Measurements from ENCODE around the gene TMUB2. TPM values are rescaled to one million over a fixed set of nuclear protein-coding genes. Genes with fewer than 3 reads are reported as not detected.

Gene TMUB2
- total and polyA plus RNA-seq, 2 experiments from 2014 or later, result 27.7 to 46.8 TPM

DNA sequence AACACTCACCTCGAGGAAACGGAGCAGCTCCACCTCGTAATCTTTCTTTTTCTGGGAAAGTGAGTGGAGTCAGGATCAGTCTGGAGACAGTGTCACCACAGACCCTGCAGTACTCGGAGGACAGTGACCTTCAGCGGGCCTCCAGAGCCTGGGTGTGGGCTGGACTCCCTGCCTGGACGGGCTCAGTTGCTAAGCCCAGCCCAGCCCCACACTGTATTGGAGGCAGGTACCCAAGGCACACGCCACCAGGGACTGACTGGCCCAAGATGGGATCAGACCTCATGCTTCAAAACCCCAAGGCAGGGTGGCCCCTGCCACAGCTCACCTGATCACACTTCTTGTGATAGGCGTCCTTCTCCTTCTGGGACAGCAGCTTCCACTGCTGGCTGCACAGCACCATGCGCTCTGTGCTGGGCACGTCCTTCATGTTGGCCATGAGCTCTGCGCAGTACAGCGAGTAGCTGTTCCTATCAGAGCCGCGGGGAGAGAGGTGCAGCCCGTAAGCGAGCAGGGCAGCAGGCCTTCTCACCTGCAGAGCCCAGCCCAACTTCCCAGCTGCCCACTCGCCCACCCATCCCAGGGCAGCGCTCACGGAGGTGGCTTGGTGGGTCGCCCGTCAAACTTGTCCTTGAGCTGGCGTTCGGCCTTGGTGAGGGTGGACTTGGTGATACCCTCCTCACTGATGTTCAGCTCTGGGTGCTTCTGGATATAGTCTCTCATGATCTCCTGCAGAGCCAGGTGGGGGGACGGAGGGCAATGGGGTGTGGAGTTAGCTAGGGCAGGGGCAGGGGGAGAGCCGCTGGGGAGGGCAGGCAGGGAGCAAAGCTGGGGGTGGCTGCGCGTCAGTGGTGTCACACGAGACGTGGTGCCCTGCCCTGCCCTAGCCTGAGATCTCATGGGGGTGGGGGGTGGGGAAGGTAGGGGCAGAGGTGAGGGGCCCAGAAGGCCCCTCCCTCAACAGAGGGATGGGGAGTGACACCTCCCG lies 24.8 kb downstream of the TMUB2 start:
- TF ChIP-seq, protein P1, sequence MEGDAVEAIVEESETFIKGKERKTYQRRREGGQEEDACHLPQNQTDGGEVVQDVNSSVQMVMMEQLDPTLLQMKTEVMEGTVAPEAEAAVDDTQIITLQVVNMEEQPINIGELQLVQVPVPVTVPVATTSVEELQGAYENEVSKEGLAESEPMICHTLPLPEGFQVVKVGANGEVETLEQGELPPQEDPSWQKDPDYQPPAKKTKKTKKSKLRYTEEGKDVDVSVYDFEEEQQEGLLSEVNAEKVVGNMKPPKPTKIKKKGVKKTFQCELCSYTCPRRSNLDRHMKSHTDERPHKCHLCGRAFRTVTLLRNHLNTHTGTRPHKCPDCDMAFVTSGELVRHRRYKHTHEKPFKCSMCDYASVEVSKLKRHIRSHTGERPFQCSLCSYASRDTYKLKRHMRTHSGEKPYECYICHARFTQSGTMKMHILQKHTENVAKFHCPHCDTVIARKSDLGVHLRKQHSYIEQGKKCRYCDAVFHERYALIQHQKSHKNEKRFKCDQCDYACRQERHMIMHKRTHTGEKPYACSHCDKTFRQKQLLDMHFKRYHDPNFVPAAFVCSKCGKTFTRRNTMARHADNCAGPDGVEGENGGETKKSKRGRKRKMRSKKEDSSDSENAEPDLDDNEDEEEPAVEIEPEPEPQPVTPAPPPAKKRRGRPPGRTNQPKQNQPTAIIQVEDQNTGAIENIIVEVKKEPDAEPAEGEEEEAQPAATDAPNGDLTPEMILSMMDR (IDR thresholded peaks at IDR 0.05; ENCODE audit: poor library complexity), result no peak
- TF ChIP-seq EZH2 (IDR thresholded peaks at IDR 0.05; ENCODE audit: borderline replicate concordance) (no peak), EZH2phosphoT487 (IDR thresholded peaks at IDR 0.05; ENCODE audit: low read depth, severe bottlenecking, unreplicated experiment) (no peak)
- no peak for DNase-seq (ENCODE audit: low spot score)
- H2AFZ ChIP-seq, result no peak overlapping the region
- no peaks in the 10 kb centered on the region for H3K27me3 ChIP-seq
- 94% methylated on average over 23 of the region's 30 CpGs for WGBS (ENCODE audit: low lambda C conversion rate, missing lambda C conversion rate)
- H3K9me3 ChIP-seq (ENCODE audit: low read depth), result no peaks in the 10 kb centered on the region
- H3K4me2 ChIP-seq, result no peak overlapping the region
- H3K9me2 ChIP-seq (replicated peaks; ENCODE audit: insufficient read depth), result no peaks in the 10 kb centered on the region
- peaks cover 3% of the 10 kb centered on the region for H3K36me3 ChIP-seq (replicated peaks; ENCODE audit: insufficient read depth, low read depth)
- peaks cover 9% of the 10 kb centered on the region for H3K79me2 ChIP-seq
- peaks cover 3% of the 10 kb centered on the region for H4K20me1 ChIP-seq (ENCODE audit: insufficient read depth, poor library complexity, severe bottlenecking)
- no peak overlapping the region for H3K4me3 ChIP-seq
- H3K4me1 ChIP-seq (ENCODE audit: insufficient read depth), result peaks cover 3% of the 10 kb centered on the region
- H3K27ac ChIP-seq, result no peak overlapping the region

DNA sequence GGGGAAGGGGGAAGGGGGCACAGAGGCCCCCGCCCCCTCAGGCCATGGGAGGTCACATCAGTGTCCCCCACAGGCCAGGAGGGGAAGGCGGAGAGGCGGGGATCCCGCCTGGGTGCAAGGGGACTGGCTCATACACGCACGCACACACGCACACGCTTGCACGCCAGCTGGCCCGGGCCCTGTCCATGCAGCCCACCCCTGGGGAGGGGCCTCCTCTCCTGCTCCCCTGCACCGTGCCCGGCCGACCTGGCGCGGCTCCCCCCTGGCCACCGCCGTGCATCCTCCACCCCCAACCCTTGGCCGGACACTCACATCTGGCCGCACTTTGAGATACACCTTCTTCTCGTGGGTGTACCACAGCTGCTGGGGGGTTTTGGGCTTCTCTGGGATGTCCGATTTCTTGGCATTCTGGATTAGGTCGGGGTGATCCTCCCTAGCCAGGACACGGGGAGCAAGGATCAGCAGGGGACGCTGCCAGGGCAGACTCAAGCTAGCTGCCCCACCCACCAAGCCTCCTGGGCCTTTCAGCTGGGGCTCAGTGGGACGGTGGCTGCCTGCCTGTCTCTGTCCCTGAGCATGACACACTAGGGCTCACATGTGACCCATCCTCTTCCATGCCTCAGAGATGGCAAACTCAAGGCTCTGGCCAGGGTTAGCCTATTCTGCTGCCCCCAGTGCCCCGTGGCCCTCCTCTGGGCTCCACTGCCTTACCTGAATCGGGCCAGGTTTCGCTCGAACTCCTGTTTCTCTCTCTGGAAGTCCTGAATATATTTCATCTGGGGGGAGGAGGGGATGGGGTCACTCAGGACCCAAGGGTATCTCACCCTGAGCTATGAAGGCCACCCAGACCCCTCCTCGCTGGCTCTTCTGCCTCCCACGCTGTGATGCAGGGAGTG lies 26.0 kb downstream of the TMUB2 start:
- H3K4me2 ChIP-seq, result no peak overlapping the region
- DNase-seq (ENCODE audit: low spot score), result no peak
- TF ChIP-seq, protein P1 (IDR thresholded peaks at IDR 0.05; ENCODE audit: poor library complexity), result no peak
- TF ChIP-seq EZH2 (IDR thresholded peaks at IDR 0.05; ENCODE audit: borderline replicate concordance) (no peak), EZH2phosphoT487 (IDR thresholded peaks at IDR 0.05; ENCODE audit: low read depth, severe bottlenecking, unreplicated experiment) (no peak)
- H3K36me3 ChIP-seq (replicated peaks; ENCODE audit: insufficient read depth, low read depth), result peaks cover 3% of the 10 kb centered on the region
- H2AFZ ChIP-seq, result no peak overlapping the region
- no peaks in the 10 kb centered on the region for H3K27me3 ChIP-seq
- peaks cover 9% of the 10 kb centered on the region for H3K4me1 ChIP-seq (ENCODE audit: insufficient read depth)
- H3K79me2 ChIP-seq, result peaks cover 20% of the 10 kb centered on the region
- H4K20me1 ChIP-seq (ENCODE audit: insufficient read depth, poor library complexity, severe bottlenecking), result peaks cover 15% of the 10 kb centered on the region
- H3K27ac ChIP-seq, result no peak overlapping the region
- no peaks in the 10 kb centered on the region for H3K9me3 ChIP-seq (ENCODE audit: low read depth)
- 95% methylated on average over 18 of the region's 31 CpGs for WGBS (ENCODE audit: low lambda C conversion rate, missing lambda C conversion rate)
- H3K4me3 ChIP-seq, result no peak overlapping the region
- H3K9me2 ChIP-seq (replicated peaks; ENCODE audit: insufficient read depth), result no peaks in the 10 kb centered on the region

DNA sequence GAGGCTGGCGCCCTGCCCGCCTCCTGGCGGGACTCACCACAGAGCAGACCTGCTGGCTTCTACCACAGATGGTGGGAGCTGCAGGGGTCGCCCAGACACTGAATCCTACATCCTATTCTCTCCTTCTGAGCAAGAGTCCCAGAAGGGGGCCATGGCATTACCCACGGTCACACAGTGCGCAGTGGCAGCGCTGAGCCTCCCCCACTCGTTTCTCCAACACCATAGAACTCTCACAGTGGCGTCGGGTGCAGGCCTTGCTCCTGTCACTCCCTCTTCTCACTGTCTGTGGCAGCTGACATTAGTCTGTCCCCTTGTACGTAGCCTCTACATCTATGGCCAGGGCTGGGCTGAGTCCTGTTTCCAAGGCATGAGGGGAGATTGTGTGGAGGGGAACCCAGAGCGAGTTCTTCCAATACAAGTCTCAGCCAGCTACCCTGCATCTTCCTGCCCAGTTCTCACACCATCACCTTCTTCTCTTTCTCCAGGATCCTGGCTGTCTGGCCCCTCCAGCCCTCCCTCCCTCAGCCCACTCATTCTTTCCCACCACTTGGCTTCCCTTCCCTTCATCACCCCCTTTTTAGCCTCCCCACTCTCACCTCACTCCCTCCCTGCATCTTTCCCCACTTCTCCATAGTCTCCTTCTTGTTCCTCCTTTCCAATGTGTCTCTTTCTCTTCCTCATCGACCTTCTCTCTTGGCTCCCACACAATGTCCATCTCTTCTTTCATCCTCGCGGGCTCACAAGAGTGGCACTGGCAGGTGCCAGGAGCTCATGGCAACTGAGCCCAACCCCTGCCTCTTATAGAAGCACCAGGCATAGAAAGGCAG lies 26.8 kb downstream of the TMUB2 start:
- Histone ChIP-seq H2AFZ (no peak overlapping the region), H3K9me3 (ENCODE audit: low read depth) (no peaks in the 10 kb centered on the region), H3K27me3 (no peaks in the 10 kb centered on the region), H4K20me1 (ENCODE audit: insufficient read depth, poor library complexity, severe bottlenecking) (peaks cover 20% of the 10 kb centered on the region), H3K79me2 (peaks cover 26% of the 10 kb centered on the region), H3K4me1 (ENCODE audit: insufficient read depth) (peaks cover 12% of the 10 kb centered on the region), H3K4me3 (no peak overlapping the region), H3K36me3 (replicated peaks; ENCODE audit: insufficient read depth, low read depth) (peaks cover 3% of the 10 kb centered on the region), H3K27ac (no peak overlapping the region), H3K4me2 (no peak overlapping the region), H3K9me2 (replicated peaks; ENCODE audit: insufficient read depth) (no peaks in the 10 kb centered on the region)
- DNase-seq (ENCODE audit: low spot score), result no peak
- TF ChIP-seq, protein P1 (IDR thresholded peaks at IDR 0.05; ENCODE audit: poor library complexity), result no peak
- TF ChIP-seq EZH2phosphoT487 (IDR thresholded peaks at IDR 0.05; ENCODE audit: low read depth, severe bottlenecking, unreplicated experiment) (no peak), EZH2 (IDR thresholded peaks at IDR 0.05; ENCODE audit: borderline replicate concordance) (no peak)
- WGBS (ENCODE audit: low lambda C conversion rate, missing lambda C conversion rate), result 97% methylated on average over 15 of the region's 15 CpGs
